K562 (cell line): ENCODE data around the gene MEIS1. TPM values are rescaled to one million over a fixed set of nuclear protein-coding genes. Genes with fewer than 3 reads are reported as not detected.

ENCODE experiments used
- CTBP1 ChIP-seq: fragments of 450-650 bp; IDR thresholded peaks from 2 replicates; pipeline ENCODE4 v1.6.1; 2016; ENCODE audit warnings: borderline replicate concordance
- DDX20 ChIP-seq: fragments of 450-650 bp; IDR thresholded peaks from 2 replicates; pipeline ENCODE4 v1.6.1; 2016; ENCODE audit warnings: missing genetic modification characterization, low read depth, mild to moderate bottlenecking, missing compliant biosample characterization, moderate library complexity
- DMBX1 ChIP-seq: fragments of 250-450 bp; sonication (Bioruptor Pico); IDR thresholded peaks from 2 replicates; pipeline ENCODE4 v1.8.0; 2022; ENCODE audit warnings: inconsistent platforms, mild to moderate bottlenecking, moderate library complexity, borderline replicate concordance
- GTF2E2 ChIP-seq: fragments of 200-800 bp; sonication (Bioruptor generic); IDR thresholded peaks from 2 replicates; pipeline ENCODE4 v1.6.1; 2016; ENCODE audit warnings: missing genetic modification characterization, missing compliant biosample characterization
- HNRNPK ChIP-seq: fragments of 200-400 bp; formaldehyde crosslinking; IDR thresholded peaks from one replicate; pipeline ENCODE4 v1.6.1; 2018; ENCODE audit warnings: mild to moderate bottlenecking, low read depth, low read length; ENCODE audit not compliant: poor library complexity, severe bottlenecking
- MGA ChIP-seq: fragments of 450-650 bp; IDR thresholded peaks from 2 replicates; pipeline ENCODE4 v1.6.1; 2016; ENCODE audit warnings: mild to moderate bottlenecking, moderate library complexity
- PBX2 ChIP-seq, 2 experiments: IDR thresholded peaks in 1 of 2; conservative IDR thresholded peaks in 1 of 2; 2 replicates each; pipeline ENCODE4 v1.6.1; 2016; ENCODE audit warnings: low read depth in 2 of 2, mild to moderate bottlenecking in 1 of 2, missing compliant biosample characterization in 1 of 2, missing genetic modification characterization in 1 of 2, moderate library complexity in 1 of 2
- PML ChIP-seq: IDR thresholded peaks from 2 replicates; pipeline ENCODE4 v1.6.1; 2012; ENCODE audit warnings: low read length, inconsistent platforms
- ZNF165 ChIP-seq: fragments of 250-450 bp; sonication (Bioruptor Pico); IDR thresholded peaks from 2 replicates; pipeline ENCODE4 v1.4.0; 2020; ENCODE audit warnings: borderline replicate concordance
- polyA plus RNA-seq, 8 experiments: library from polyadenylated mRNA; depleted of rRNA in 4 of 8; stranded (reverse) in 5 of 8; unstranded in 3 of 8; fragments of >200 nt; fragmentation: Nextera tagmentation in 2 of 8; fragmentation: Illumina TruSeq in 1 of 8; extraction: Ambion mirVana in 2 of 8; extraction: Trizol in 1 of 8; gene quantifications; 2 replicates each; pipeline versions ENCODE4 v1.2.1 to v1.2.3, GENCODE V29; 2011 to 2014; ENCODE audit warnings: inconsistent platforms in 1 of 8, missing spikeins in 1 of 8
- total RNA-seq, 7 experiments: library from RNA; depleted of rRNA in 6 of 7; stranded (reverse); fragments of >200 nt in 6 of 7; fragmentation: Illumina TruSeq in 2 of 7; extraction: Trizol in 2 of 7; gene quantifications; 2 replicates each; pipeline versions ENCODE4 v1.2.1 to v1.2.3, GENCODE V29; 2011 to 2021; ENCODE audit warnings: low replicate concordance in 1 of 7
- TF ChIP-seq, protein P1 (sequence below): fragments of 450-650 bp; conservative IDR thresholded peaks from 2 replicates; pipeline ENCODE4 v1.6.1; 2016; ENCODE audit warnings: missing genetic modification characterization, low read depth, mild to moderate bottlenecking, missing compliant biosample characterization, moderate library complexity

The MEIS1 gene
- total and polyA plus RNA-seq, 9 of the 15 experiments (the other 6 are each of a cell fraction or from before 2014, with no cell fraction given), result 2.3 to 9.0 (median 5.9) TPM

DNA sequence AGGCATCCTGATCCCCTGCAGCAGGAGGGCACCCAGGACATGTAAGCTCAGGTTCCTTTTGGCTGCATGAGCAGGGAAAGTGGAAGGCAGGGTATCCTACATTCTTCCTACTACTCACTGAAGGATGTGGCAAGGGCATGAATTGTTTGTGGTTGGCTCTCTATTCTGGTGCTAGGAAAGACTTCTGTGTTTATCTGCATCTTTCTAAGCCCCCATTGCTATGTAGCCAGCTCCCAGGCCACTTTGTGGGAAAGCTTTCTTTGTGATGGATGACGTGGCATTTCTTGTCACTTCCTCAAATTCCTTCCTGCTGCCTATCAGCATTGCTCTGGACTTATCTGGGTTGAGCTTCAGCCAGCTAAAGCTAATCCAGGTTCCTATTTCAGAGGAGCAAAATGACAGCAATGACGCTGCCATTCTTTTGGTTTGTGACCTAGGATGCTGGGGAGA, 46.2 kb downstream of the MEIS1 start (continued):
- TF ChIP-seq DDX20 (tag) (no peak), CTBP1 (peak; percentile 97), HNRNPK (no peak), GTF2E2 (tag) (no peak), PBX2 (CRISPR knock-in tag; IDR thresholded peaks at IDR 0.05; ENCODE audit: low read depth) (no peak), PBX2 (tag; conservative IDR thresholded peaks at IDR 0.05; ENCODE audit: low read depth) (peak; percentile 83), DMBX1 (CRISPR knock-in tag) (peak; percentile 50; the same call in 1 of the 2 replicates), MGA (no peak), PML (peak; percentile 63), ZNF165 (CRISPR knock-in tag) (no peak)
- TF ChIP-seq, protein P1, sequence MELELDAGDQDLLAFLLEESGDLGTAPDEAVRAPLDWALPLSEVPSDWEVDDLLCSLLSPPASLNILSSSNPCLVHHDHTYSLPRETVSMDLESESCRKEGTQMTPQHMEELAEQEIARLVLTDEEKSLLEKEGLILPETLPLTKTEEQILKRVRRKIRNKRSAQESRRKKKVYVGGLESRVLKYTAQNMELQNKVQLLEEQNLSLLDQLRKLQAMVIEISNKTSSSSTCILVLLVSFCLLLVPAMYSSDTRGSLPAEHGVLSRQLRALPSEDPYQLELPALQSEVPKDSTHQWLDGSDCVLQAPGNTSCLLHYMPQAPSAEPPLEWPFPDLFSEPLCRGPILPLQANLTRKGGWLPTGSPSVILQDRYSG, result peak; percentile 98
